ENCODE data around the gene CENPX.

- TF ChIP-seq POLR2A (IDR thresholded peaks at IDR 0.05) (no peak), CTCF (IDR thresholded peaks at IDR 0.05) (no peak)
These were observed 11.0 kb downstream of the CENPX start for GRCh38 chr17:82011617-82012187.

Measured in esophagus squamous epithelium (tissue), 4 donors.